GM19043 (cell line): ENCODE data around the gene GLI1.

Experiments used
- ATAC-seq: cut with Tn5 transposase; IDR thresholded peaks from one replicate; pipeline ENCODE4 v1.9.1; 2021; ENCODE audit warnings: low read depth; ENCODE audit not compliant: unreplicated experiment

The GLI1 gene

GRCh38 chr12:57474862-57475261, 15.3 kb downstream of the GLI1 start:
- no peak for ATAC-seq

GRCh38 chr12:57475271-57476161, 15.9 kb downstream of the GLI1 start:
- ATAC-seq = no peak

- ATAC-seq = no peak
These were observed 16.8 kb downstream of the GLI1 start for GRCh38 chr12:57476162-57476992.

GRCh38 chr12:57476993-57477709, 17.6 kb downstream of the GLI1 start:
- ATAC-seq = no peak

- no peak for ATAC-seq
These were observed 18.4 kb downstream of the GLI1 start for GRCh38 chr12:57477710-57478681.

- no peak for ATAC-seq
These were observed 19.4 kb downstream of the GLI1 start for GRCh38 chr12:57479043-57479375.

- peak; percentile 34 for ATAC-seq
These were observed 20.0 kb downstream of the GLI1 start, which contains the start of gene ARHGAP9 for GRCh38 chr12:57479376-57480115. Gene ARHGAP9, minus strand, starts transcription at chr12:57479866. Its CDS starts 460 bp downstream, at chr12:57479406.

- no peak for ATAC-seq
These were observed 22.1 kb downstream of the GLI1 start for GRCh38 chr12:57481671-57482070.

GRCh38 chr12:57483466-57483865, 23.9 kb downstream of the GLI1 start:
- no peak for ATAC-seq

- no peak for ATAC-seq
These were observed 26.1 kb downstream of the GLI1 start for GRCh38 chr12:57485695-57486094.

- ATAC-seq = no peak
These were observed 27.5 kb downstream of the GLI1 start for GRCh38 chr12:57487055-57487596.

- peak; percentile 99 for ATAC-seq
These were observed 28.2 kb downstream of the GLI1 start, which contains the start of gene MARS1 for GRCh38 chr12:57487597-57488401. Gene MARS1, plus strand, starts transcription at chr12:57488068. Its CDS starts 23 bp downstream, at chr12:57488091.

GRCh38 chr12:57488402-57489156, 29.0 kb downstream of the GLI1 start:
- no peak for ATAC-seq

- ATAC-seq = no peak
These were observed 29.6 kb downstream of the GLI1 start for GRCh38 chr12:57489157-57489641.

- no peak for ATAC-seq
These were observed 30.5 kb downstream of the GLI1 start for GRCh38 chr12:57490126-57490525.

GRCh38 chr12:57491393-57492280, 32.1 kb downstream of the GLI1 start:
- ATAC-seq = no peak
